Measurements from ENCODE around the gene SETD3. TPM values are rescaled to one million over a fixed set of nuclear protein-coding genes. Genes with fewer than 3 reads are reported as not detected.
A peak's percentile ranks its signal among the peaks of the same experiment; 100 is the strongest.
"Not testable (repeated sequence)": the region's sequence is repeated elsewhere in the genome, so short reads cannot be mapped to it uniquely, and the experiment has no call there.

The SETD3 gene
- total RNA-seq, 1 donor from 2014 or later: 92.5 TPM

DNA sequence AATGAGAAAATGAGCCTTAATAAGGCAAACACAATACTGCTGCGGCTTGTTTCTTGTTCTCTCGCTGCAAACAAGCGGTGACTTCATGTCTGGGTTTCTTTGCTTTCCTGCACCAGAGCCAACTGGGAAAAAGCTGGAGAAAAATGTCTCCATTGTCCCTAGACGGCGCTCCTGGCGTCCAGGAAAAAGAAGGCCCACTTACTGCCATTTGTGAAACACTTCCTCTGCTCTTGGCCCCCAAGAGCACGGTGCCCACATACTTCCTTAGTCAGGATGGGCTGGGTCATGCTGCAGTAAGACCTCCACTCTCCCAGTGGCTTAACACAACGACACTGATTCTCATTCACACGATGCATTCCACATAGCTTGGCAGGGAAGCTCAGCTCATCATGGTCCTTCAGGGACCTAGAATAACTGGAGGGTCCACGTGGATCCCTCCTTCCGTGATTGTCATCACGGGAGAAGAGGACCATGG lies 122.7 kb downstream of the SETD3 start:
- no peak for DNase-seq
- intact Hi-C loops (cut with DNase I): no loop called here
- ATAC-seq (ENCODE audit: poor library complexity): no peak

DNA sequence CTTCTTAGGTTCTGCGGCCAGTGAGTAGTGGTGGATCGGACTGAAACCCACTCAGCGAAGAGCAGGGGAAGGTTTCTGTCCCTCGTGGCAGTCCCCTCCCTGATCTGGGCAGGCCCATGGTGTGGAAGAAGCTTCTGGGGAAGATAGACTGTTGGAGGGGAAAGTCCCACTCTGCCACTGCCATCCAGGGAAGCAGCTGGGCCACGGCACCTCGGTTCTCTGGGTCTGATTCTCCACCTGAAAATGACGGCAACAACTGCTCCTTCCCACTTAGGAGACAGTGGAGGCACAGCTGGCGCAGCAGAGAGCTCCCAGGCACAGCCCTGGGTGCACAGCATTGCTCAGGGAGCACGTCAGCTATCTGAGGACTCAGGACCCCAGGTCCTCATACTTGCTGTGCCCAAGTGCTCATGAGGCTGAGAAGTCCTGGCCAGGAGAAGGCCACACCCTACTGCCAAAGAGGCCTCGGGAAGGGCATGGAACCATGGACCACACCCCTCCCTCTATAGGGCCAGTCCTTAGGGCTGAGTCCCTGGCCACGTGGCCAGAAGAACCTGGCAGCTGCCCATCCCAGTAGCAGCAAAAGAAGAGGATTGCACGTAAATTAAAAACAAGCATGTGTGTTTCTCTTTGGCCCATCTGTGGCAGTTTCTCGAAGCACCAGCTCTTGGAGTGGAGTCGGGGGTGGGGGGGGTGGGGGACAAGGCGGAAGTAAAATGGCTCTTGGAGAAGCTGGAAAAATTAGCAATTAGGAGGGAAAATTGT lies 123.3 kb downstream of the SETD3 start:
- intact Hi-C loops (cut with DNase I): no loop called here
- DNase-seq (peak; percentile 11), ATAC-seq (ENCODE audit: poor library complexity) (no peak)

DNA sequence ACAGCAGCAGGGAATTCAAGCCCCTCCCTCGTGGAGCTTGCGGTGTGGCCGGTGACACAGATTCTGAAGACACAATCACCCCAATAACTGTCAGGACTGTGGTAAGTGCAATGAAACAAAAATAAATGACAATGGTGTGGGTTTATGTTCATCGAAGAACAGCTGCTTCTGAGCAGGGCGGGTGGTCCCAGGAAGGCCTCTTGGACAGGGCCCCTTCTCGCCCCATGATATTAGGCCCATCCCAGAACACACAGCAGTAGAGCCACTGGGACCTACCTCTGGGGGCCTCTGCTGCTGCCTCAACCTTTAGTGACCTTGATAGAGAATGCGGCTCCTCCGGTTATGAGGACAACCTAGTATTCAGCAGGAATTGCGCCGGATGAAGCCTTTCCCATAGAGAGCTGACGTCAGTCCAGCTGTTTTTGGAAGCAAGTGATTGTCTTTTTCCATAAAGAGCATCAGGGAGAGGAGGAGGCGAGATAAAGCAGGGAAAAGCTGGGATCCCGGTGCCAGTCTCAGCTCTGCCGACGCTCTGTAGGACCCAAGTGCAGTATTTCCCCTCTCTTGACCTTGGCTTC lies 124.5 kb downstream of the SETD3 start:
- ATAC-seq (ENCODE audit: poor library complexity): no peak
- intact Hi-C loops (cut with DNase I): no loop called here
- peak; percentile 0 for DNase-seq

DNA sequence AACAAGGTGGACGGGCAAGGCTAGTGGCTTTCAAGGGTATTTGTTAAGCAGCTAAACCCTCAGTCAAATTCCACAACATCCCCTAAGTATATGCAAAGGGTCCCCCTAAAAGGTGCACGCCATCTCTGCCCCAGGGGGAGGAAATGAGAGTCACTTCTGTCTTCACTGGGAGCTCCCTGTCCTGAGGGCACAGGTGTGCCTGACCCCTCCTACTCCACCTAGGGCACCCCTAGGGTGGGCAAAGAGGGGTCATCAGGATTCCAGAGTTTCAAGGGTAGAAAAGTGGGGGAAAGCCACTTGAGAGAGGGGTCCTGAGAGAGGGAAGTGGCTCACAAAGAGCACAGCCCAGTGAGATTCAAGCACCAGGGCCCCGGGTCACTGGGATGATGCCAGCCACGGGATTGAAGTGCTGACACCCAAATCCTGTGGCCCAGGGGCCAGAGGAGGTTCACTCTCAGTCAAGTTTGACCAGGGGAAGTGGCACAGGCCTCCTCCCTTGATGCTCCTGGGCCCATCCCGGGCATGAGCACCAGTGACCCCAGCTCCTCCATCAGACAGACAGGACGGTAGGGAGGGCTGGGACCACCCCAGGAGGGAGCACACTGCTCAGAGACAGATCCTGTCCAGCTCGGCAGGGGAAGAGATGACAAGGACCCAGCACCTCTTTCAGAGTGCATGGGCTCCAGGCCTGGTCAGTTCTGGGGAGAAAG lies 126.3 kb downstream of the SETD3 start:
- ATAC-seq (ENCODE audit: poor library complexity): no peak

DNA sequence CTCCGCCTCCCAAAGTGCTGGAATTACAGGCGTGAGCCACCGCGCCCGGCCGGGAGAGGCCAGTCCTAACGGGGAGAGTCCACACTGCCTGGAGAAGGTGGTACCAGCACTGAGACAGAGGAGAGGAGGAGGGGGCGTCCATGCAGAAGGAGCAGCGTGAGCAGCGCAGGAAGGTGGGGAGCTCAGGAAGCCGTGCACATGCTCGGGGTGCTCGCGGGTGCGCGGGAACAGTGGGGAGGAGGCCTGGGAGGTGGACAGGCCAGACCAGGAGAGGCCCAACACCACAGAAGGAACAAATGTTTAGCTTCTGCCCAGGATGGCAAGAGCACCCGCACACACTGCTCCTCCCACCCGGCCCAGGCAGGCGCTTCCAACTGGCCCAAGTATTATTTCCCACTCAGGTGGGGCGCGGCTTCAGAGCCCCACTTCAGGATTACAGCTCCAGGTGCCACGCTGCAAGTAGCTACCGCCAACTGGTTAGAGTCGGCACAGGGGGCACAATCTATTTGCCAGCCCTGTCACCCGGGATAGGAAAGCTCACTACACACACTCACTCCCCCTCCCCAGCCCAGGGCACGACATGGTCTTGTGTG lies 127.9 kb downstream of the SETD3 start:
- DNase-seq: peak; percentile 19

More for the DNA sequence above, 126.3 kb downstream of the SETD3 start:
- DNase-seq: peak; percentile 30
- intact Hi-C loops (cut with DNase I): no loop called here

DNA sequence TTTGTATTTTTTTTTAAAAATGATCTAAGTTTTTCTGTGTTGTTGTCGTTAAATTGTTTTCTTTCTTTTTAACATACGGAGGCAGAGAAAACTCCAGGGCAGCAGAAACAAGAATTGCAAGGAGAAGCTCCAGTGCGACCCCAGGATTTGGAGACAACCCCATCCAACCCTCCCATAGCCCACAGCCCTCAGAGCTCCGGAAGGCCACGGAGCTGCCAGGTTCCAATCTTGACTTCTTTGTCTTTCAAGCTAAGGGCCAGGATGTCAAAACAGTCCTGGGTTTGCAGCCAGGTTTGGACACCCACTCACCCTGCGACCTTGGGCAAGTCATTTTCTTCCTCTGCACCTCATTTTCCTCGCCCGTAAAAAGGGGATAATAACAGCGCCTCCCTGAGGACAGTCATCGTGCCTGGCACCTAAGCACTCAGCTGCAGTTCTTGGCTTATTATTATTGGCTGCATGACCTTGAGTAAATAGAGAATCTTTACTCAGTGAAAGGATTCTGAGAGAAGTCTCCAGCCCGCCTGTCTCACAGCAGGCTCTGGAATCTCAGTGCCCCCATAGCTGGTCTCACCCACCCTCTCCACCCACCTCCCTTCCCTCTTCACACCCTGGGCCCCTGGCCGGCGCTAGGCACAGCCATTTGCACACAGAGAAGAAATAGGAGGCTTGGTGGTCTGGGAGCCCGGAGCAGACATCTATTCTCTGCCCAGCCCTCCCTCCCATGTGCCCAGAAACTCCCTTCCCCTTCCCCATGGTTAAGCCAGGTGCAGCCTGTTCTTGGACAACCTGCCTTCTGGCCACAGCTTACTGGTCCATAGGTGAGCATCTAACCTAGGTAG lies 129.3 kb downstream of the SETD3 start:
- ATAC-seq (ENCODE audit: poor library complexity) (no peak), DNase-seq (peak; percentile 27)
- intact Hi-C loops (cut with DNase I): no loop called here

More for the DNA sequence above, 127.9 kb downstream of the SETD3 start:
- intact Hi-C loops (cut with DNase I): no loop called here
- ATAC-seq (ENCODE audit: poor library complexity): no peak

GRCh38 chr14:99350751-99351150 lies 129.9 kb downstream of the SETD3 start:
- intact Hi-C loops (cut with DNase I): no loop called here
- DNase-seq (peak; percentile 32), ATAC-seq (ENCODE audit: poor library complexity) (no peak)

GRCh38 chr14:99349721-99350495 lies 130.8 kb downstream of the SETD3 start:
- ATAC-seq (ENCODE audit: poor library complexity): no peak
- intact Hi-C loops (cut with DNase I): no loop called here
- peak; percentile 15 for DNase-seq

GRCh38 chr14:99348816-99349614 lies 131.6 kb downstream of the SETD3 start:
- peak; percentile 12 for DNase-seq
- intact Hi-C loops (cut with DNase I): no loop called here
- no peak for ATAC-seq (ENCODE audit: poor library complexity)

DNA sequence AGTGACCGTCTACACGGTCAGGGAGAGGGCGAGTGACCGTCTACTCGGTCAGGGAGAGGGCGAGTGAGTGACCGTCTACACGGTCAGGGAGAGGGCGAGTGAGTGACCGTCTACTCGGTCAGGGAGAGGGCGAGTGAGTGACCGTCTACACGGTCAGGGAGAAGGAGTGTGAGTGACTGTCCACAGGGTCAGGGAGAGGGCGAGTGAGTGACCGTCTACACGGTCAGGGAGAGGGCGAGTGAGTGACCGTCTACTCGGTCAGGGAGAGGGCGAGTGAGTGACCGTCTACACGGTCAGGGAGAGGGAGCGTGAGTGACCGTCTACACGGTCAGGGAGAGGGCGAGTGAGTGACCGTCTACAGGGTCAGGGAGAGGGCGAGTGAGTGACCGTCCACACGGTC lies 132.4 kb downstream of the SETD3 start:
- ATAC-seq (ENCODE audit: poor library complexity); DNase-seq; intact Hi-C loops (cut with DNase I): not testable (repeated sequence)

Other genes with a start within 250 kb of the SETD3 start
- gene BCL11B, start 208.7 kb downstream of the SETD3 start, total RNA-seq: 0.08 TPM
- 31.9 TPM for gene CCNK, start 550 bp upstream of the SETD3 start, total RNA-seq
- 46.6 TPM for gene CCDC85C, start 123.3 kb upstream of the SETD3 start, total RNA-seq
- 1.6 TPM for gene HHIPL1, start 164.3 kb upstream of the SETD3 start, total RNA-seq
- gene CYP46A1, start 203.4 kb upstream of the SETD3 start, total RNA-seq: 3.0 TPM